Measurements from ENCODE around the gene KCNJ6.

KCNJ6 gene

GRCh38 chr21:37811711-37812110 lies 104.5 kb downstream of the KCNJ6 start:
- no peak for DNase-seq

- no peak for DNase-seq
Observed at GRCh38 chr21:37808261-37808660, 108.0 kb downstream of the KCNJ6 start.

- no peak for DNase-seq
Observed at GRCh38 chr21:37805266-37805665, 111.0 kb downstream of the KCNJ6 start.

- no peak for DNase-seq
Observed at GRCh38 chr21:37804001-37804400, 112.3 kb downstream of the KCNJ6 start.

- DNase-seq: no peak
Observed at GRCh38 chr21:37803101-37803651, 113.1 kb downstream of the KCNJ6 start.

- no peak for DNase-seq
Observed at GRCh38 chr21:37800456-37801061, 115.7 kb downstream of the KCNJ6 start.

- no peak for DNase-seq
Observed at GRCh38 chr21:37800057-37800455, 116.2 kb downstream of the KCNJ6 start.

- DNase-seq: no peak
Observed at GRCh38 chr21:37799211-37800056, 116.8 kb downstream of the KCNJ6 start.

- DNase-seq: no peak
Observed at GRCh38 chr21:37797403-37797802, 118.9 kb downstream of the KCNJ6 start.

- no peak for DNase-seq
Observed at GRCh38 chr21:37796011-37796410, 120.2 kb downstream of the KCNJ6 start.

- no peak for DNase-seq
Observed at GRCh38 chr21:37793660-37794059, 122.6 kb downstream of the KCNJ6 start.

GRCh38 chr21:37792046-37792445 lies 124.2 kb downstream of the KCNJ6 start:
- no peak for DNase-seq

GRCh38 chr21:37790905-37791304 lies 125.4 kb downstream of the KCNJ6 start:
- DNase-seq: no peak

GRCh38 chr21:37788503-37788902 lies 127.8 kb downstream of the KCNJ6 start:
- no peak for DNase-seq

GRCh38 chr21:37787456-37787855 lies 128.8 kb downstream of the KCNJ6 start:
- peak in 1 of 2 experiments; percentile 2 for DNase-seq

GRCh38 chr21:37784591-37785318 lies 131.5 kb downstream of the KCNJ6 start:
- no peak for DNase-seq

- no peak for DNase-seq
Observed at GRCh38 chr21:37783016-37783415, 133.2 kb downstream of the KCNJ6 start.

GRCh38 chr21:37780991-37781983 lies 135.0 kb downstream of the KCNJ6 start:
- DNase-seq: no peak

- DNase-seq: no peak
Observed at GRCh38 chr21:37771181-37771580, 145.1 kb downstream of the KCNJ6 start.

GRCh38 chr21:37770461-37770860 lies 145.8 kb downstream of the KCNJ6 start:
- DNase-seq: no peak

GRCh38 chr21:37769656-37770055 lies 146.6 kb downstream of the KCNJ6 start:
- no peak for DNase-seq

GRCh38 chr21:37767984-37768383 lies 148.3 kb downstream of the KCNJ6 start:
- DNase-seq: no peak

All from SW 1271 (cell line).